Sigmoid colon (tissue), 4 donors: ENCODE measurements around the gene COL4A1.

Source experiments
- CTCF ChIP-seq, 4 experiments: fragments of 450-650 bp in 3 of 4; fragments of 200-600 bp in 1 of 4; IDR thresholded peaks; one replicate each; pipeline ENCODE4 v1.5.1; 2016 to 2019; ENCODE audit warnings: antibody characterized with exemption in 4 of 4, mild to moderate bottlenecking in 3 of 4, moderate library complexity in 2 of 4
- EP300 ChIP-seq, 4 donors: sonication (generic); formaldehyde crosslinking; IDR thresholded peaks; one replicate each; pipeline ENCODE4 v1.6.1; 2017; ENCODE audit warnings: antibody characterized with exemption in 4 of 4
- POLR2A ChIP-seq, 2 donors: fragments of 450-650 bp; IDR thresholded peaks; one replicate each; pipeline ENCODE4 v1.6.1; 2016; ENCODE audit warnings: antibody characterized with exemption in 2 of 2, mild to moderate bottlenecking in 2 of 2, moderate library complexity in 2 of 2

GRCh38 chr13:110211735-110212134, 95.2 kb downstream of the COL4A1 start:
- TF ChIP-seq CTCF (IDR thresholded peaks at IDR 0.05) (no peak), EP300 (IDR thresholded peaks at IDR 0.05) (no peak), POLR2A (IDR thresholded peaks at IDR 0.05) (no peak)
